HG03196 (cell line): ENCODE results near the gene PRRG4.
"Not testable (repeated sequence)": the region's sequence is repeated elsewhere in the genome, so short reads cannot be mapped to it uniquely, and the experiment has no call there.

Source experiments
- ATAC-seq: cut with Tn5 transposase; IDR thresholded peaks from one replicate; pipeline ENCODE4 v1.9.1; 2021; ENCODE audit not compliant: unreplicated experiment

Gene PRRG4

GRCh38 chr11:32829680-32830412, at the start of gene PRRG4:
PRRG4 (plus strand) TSS chr11:32829927; CDS start chr11:32830530, 603 bp downstream.
- ATAC-seq, result peak; percentile 68

GRCh38 chr11:32780839-32781238, 48.9 kb upstream of the PRRG4 start:
- ATAC-seq, result not testable (repeated sequence)

- no peak for ATAC-seq
Observed at GRCh38 chr11:32781721-32782120, 48.0 kb upstream of the PRRG4 start.

GRCh38 chr11:32785262-32785661, 44.5 kb upstream of the PRRG4 start:
- no peak for ATAC-seq

- ATAC-seq, result no peak
Observed at GRCh38 chr11:32786811-32787210, 42.9 kb upstream of the PRRG4 start.

GRCh38 chr11:32790916-32791315, 38.8 kb upstream of the PRRG4 start:
- no peak for ATAC-seq

- ATAC-seq, result peak; percentile 10
Observed at GRCh38 chr11:32792111-32792947, 37.4 kb upstream of the PRRG4 start.

GRCh38 chr11:32792948-32793475, 36.7 kb upstream of the PRRG4 start:
- ATAC-seq, result peak; percentile 73

GRCh38 chr11:32794439-32794838, 35.3 kb upstream of the PRRG4 start, which contains the start of gene CCDC73:
CCDC73 (minus strand) TSS chr11:32794662; CDS start chr11:32760243, 34,419 bp downstream.
- no peak for ATAC-seq

GRCh38 chr11:32796425-32796824, 33.3 kb upstream of the PRRG4 start:
- ATAC-seq, result no peak

- ATAC-seq, result peak; percentile 95
Observed at GRCh38 chr11:32809313-32809712, 20.4 kb upstream of the PRRG4 start.

- no peak for ATAC-seq
Observed at GRCh38 chr11:32817181-32817851, 12.4 kb upstream of the PRRG4 start.

GRCh38 chr11:32817852-32818183, 11.9 kb upstream of the PRRG4 start:
- no peak for ATAC-seq

GRCh38 chr11:32819187-32819586, 10.5 kb upstream of the PRRG4 start:
- no peak for ATAC-seq

GRCh38 chr11:32820497-32820896, 9.2 kb upstream of the PRRG4 start:
- no peak for ATAC-seq

- ATAC-seq, result no peak
Observed at GRCh38 chr11:32821517-32821916, 8.2 kb upstream of the PRRG4 start.

- no peak for ATAC-seq
Observed at GRCh38 chr11:32821917-32822560, 7.7 kb upstream of the PRRG4 start.

GRCh38 chr11:32823617-32824016, 6.1 kb upstream of the PRRG4 start:
- ATAC-seq, result not testable (repeated sequence)

- ATAC-seq, result no peak
Observed at GRCh38 chr11:32826113-32826512, 3.6 kb upstream of the PRRG4 start.

GRCh38 chr11:32827276-32827675, 2.5 kb upstream of the PRRG4 start:
- ATAC-seq, result no peak

- peak; percentile 39 for ATAC-seq
Observed at GRCh38 chr11:32829157-32829679, 509 bp upstream of the PRRG4 start.
